HepG2 (cell line): ENCODE data around the gene POU5F1. TPM values are rescaled to one million over a fixed set of nuclear protein-coding genes. Genes with fewer than 3 reads are reported as not detected.

Experiments used
- ARNT ChIP-seq: fragments of 450-650 bp; IDR thresholded peaks from 2 replicates; pipeline ENCODE4 v1.6.1; 2017
- ASH2L ChIP-seq: fragments of 300-600, 200-600 bp; sonication (generic); IDR thresholded peaks from 2 replicates; pipeline ENCODE4 v1.7.0; 2017; ENCODE audit warnings: low read depth, mild to moderate bottlenecking, moderate library complexity, mixed read lengths, low read length; ENCODE audit not compliant: insufficient read length
- FOXA1 ChIP-seq, 2 experiments: fragments of 450-650 bp in 1 of 2; sonication (generic) in 1 of 2; formaldehyde crosslinking in 1 of 2; IDR thresholded peaks; 2 replicates each; pipeline versions ENCODE4 v1.4.0 to v1.6.1; 2016 to 2020; ENCODE audit warnings: missing genetic modification reagents in 1 of 2
- FOXK1 ChIP-seq: sonication (generic); formaldehyde crosslinking; IDR thresholded peaks from 2 replicates; pipeline ENCODE4 v1.4.0; 2020; ENCODE audit warnings: low read depth, missing genetic modification reagents, borderline replicate concordance
- FOXK2 ChIP-seq: fragments of 450-650 bp; IDR thresholded peaks from 2 replicates; pipeline ENCODE4 v1.6.1; 2016
- GMEB1 ChIP-seq: sonication (generic); formaldehyde crosslinking; IDR thresholded peaks from 2 replicates; pipeline ENCODE4 v1.5.1; 2020; ENCODE audit warnings: missing genetic modification reagents, mild to moderate bottlenecking, borderline replicate concordance
- GMEB2 ChIP-seq: IDR thresholded peaks from 2 replicates; pipeline ENCODE4 v1.6.1; 2016; ENCODE audit warnings: missing biosample characterization, missing genetic modification reagents, low read depth
- PAXIP1 ChIP-seq: sonication (generic); formaldehyde crosslinking; conservative IDR thresholded peaks from 2 replicates; pipeline ENCODE4 v1.4.0; 2020; ENCODE audit warnings: mild to moderate bottlenecking, missing genetic modification reagents, moderate library complexity
- RARG ChIP-seq: sonication (generic); formaldehyde crosslinking; IDR thresholded peaks from 2 replicates; pipeline ENCODE4 v1.4.0; 2020; ENCODE audit warnings: low read depth, mild to moderate bottlenecking, missing genetic modification reagents
- ZBTB10 ChIP-seq: sonication (generic); formaldehyde crosslinking; IDR thresholded peaks from 2 replicates; pipeline ENCODE4 v1.4.0; 2020; ENCODE audit warnings: missing genetic modification reagents, borderline replicate concordance
- ZKSCAN5 ChIP-seq: sonication (generic); formaldehyde crosslinking; IDR thresholded peaks from 2 replicates; pipeline ENCODE4 v1.5.1; 2020; ENCODE audit warnings: mild to moderate bottlenecking, missing genetic modification reagents
- ZNF281 ChIP-seq: sonication (generic); formaldehyde crosslinking; IDR thresholded peaks from 2 replicates; pipeline ENCODE4 v1.4.0; 2020; ENCODE audit warnings: missing genetic modification reagents, borderline replicate concordance
- ZNF550 ChIP-seq: sonication (generic); formaldehyde crosslinking; IDR thresholded peaks from 2 replicates; pipeline ENCODE4 v1.4.0; 2020; ENCODE audit warnings: mild to moderate bottlenecking, missing genetic modification reagents, borderline replicate concordance
- ZNF580 ChIP-seq: IDR thresholded peaks from 2 replicates; pipeline ENCODE4 v1.6.1; 2016; ENCODE audit warnings: low read depth, borderline replicate concordance
- polyA plus RNA-seq, 8 experiments: library from polyadenylated mRNA; depleted of rRNA in 3 of 8; stranded (reverse) in 7 of 8; unstranded in 1 of 8; fragments of >200 nt; fragmentation: Illumina TruSeq in 4 of 8; extraction: Trizol in 4 of 8; gene quantifications; 2 replicates each; pipeline versions ENCODE4 v1.2.1 to v1.2.3, GENCODE V29; 2011 to 2016; ENCODE audit warnings: low read depth in 4 of 8, missing spikeins in 1 of 8, mixed read lengths in 1 of 8; ENCODE audit not compliant: insufficient read depth in 1 of 8
- total RNA-seq, 5 experiments: library from RNA; depleted of rRNA; stranded (reverse); fragments of >200 nt; fragmentation: Illumina TruSeq; extraction: Trizol; gene quantifications; 2 replicates each; pipeline ENCODE4 v1.2.3, GENCODE V29; 2016; ENCODE audit warnings: low read depth in 1 of 5

Gene POU5F1
- total and polyA plus RNA-seq, 2 of the 13 experiments (the other 11 are each of a cell fraction or from before 2014, with no cell fraction given) = 2.5 to 7.2 TPM

GRCh38 chr6:31158863-31159855 lies 11.3 kb downstream of the POU5F1 start (continued):
- TF ChIP-seq GMEB2 (CRISPR knock-in tag) (no peak), FOXA1 (IDR thresholded peaks at IDR 0.05) (no peak), FOXA1 (CRISPR knock-in tag; IDR thresholded peaks at IDR 0.05) (no peak), ZNF550 (no peak), PAXIP1 (CRISPR knock-in tag) (no peak), FOXK1 (CRISPR knock-in tag) (no peak), ZNF580 (CRISPR knock-in tag) (no peak), ZBTB10 (CRISPR knock-in tag) (no peak), ASH2L (no peak), ZNF281 (CRISPR knock-in tag) (no peak), ARNT (no peak), FOXK2 (no peak), ZKSCAN5 (CRISPR knock-in tag) (no peak), RARG (no peak), GMEB1 (CRISPR knock-in tag) (no peak)
